Type B pancreatic cell (in vitro differentiated cells): ENCODE results near the gene DAPP1. TPM values are rescaled to one million over a fixed set of nuclear protein-coding genes. Genes with fewer than 3 reads are reported as not detected.
A peak's percentile ranks its signal among the peaks of the same experiment; 100 is the strongest.
"Not testable (repeated sequence)": the region's sequence is repeated elsewhere in the genome, so short reads cannot be mapped to it uniquely, and the experiment has no call there.

Source experiments
- DNase-seq: peaks from one replicate; pipeline ENCODE4 v3.0.0; 2021; ENCODE audit warnings: mixed read lengths; ENCODE audit not compliant: unreplicated experiment; ENCODE audit errors: extremely low spot score
- H3K27ac Mint-ChIP-seq: 2 replicates; pipeline ENCODE4 v1.8.0; 2021; ENCODE audit warnings: mild to moderate bottlenecking, mixed read lengths
- H3K27me3 Mint-ChIP-seq: 2 replicates; pipeline ENCODE4 v1.8.0; 2021; ENCODE audit warnings: mixed read lengths
- H3K36me3 Mint-ChIP-seq: 2 replicates; pipeline ENCODE4 v1.8.0; 2021; ENCODE audit warnings: mixed read lengths
- H3K4me1 Mint-ChIP-seq: one replicate; pipeline ENCODE4 v1.8.0; 2021; ENCODE audit warnings: mixed read lengths; ENCODE audit not compliant: unreplicated experiment
- H3K4me3 Mint-ChIP-seq: 2 replicates; pipeline ENCODE4 v1.8.0; 2021; ENCODE audit warnings: mild to moderate bottlenecking, mixed read lengths
- H3K9me3 Mint-ChIP-seq: 2 replicates; pipeline ENCODE4 v1.8.0; 2021; ENCODE audit warnings: mixed read lengths
- long read RNA-seq: library from polyadenylated mRNA; unstranded; transcript quantifications from one replicate; pipeline ENCODE4 v2.0.0, GENCODE V29; 2020
- total RNA-seq: library from RNA; stranded (reverse); gene quantifications from 2 replicates; pipeline ENCODE4 v1.2.1, GENCODE V29; 2021; ENCODE audit warnings: low replicate concordance
- TF ChIP-seq, protein P1 (sequence below): fragments of 200-600 bp; sonication (generic); conservative IDR thresholded peaks from 2 replicates; pipeline ENCODE4 v1.5.0; 2021; ENCODE audit warnings: antibody characterized with exemption, mild to moderate bottlenecking

DAPP1 gene, protein sequence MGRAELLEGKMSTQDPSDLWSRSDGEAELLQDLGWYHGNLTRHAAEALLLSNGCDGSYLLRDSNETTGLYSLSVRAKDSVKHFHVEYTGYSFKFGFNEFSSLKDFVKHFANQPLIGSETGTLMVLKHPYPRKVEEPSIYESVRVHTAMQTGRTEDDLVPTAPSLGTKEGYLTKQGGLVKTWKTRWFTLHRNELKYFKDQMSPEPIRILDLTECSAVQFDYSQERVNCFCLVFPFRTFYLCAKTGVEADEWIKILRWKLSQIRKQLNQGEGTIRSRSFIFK
- total RNA-seq, result 10.6 and 41.8 TPM in 2 replicates
- long read RNA-seq, transcript DAPP1-203 (9 exons, 1,440 nt), result major isoform, 305 of 342 reads
- long read RNA-seq, partial matches to known transcripts, result 10 of 342 reads
- long read RNA-seq, other reads (novel, unspliced or antisense), result 24 of 342 reads

DNA sequence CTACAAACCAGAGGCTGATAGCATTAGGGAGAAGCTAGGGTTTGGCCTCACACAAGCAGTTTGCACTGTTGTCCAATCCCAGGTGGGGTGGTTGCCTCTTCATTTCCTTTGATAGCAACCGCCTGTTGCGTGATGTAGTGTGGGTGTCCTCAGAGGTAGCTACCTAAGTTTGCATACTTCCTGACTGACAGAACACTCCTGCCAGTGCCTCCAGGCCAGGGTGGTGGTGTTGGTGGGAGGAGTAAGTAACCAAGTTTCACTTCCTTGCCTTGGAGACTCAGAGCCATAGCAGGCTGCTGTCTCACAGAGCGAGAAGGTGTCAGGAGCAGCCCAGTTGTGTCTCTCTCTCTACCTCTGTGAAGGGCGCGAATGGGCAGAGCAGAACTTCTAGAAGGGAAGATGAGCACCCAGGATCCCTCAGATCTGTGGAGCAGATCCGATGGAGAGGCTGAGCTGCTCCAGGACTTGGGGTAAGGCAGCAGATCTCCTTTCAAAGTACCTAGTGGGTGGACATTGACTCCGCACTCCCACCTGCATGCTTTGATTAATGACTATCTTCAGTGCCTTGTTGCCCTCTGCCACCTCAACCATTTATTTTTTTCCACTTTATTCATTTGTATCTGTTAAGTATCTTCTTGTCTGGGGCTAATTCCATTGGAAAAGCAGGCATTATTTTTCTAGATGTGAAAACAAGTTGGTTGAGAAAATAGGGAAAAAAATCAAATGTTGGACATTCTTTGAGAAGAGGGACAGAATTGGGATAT, at the start of gene DAPP1:
TSS of gene DAPP1 (plus strand) at position 283 of the 764 bp plus-strand sequence. CDS start at position 370, 87 bp downstream.
- H3K36me3 Mint-ChIP-seq, result no peaks in the 10 kb centered on the region
- H3K27me3 Mint-ChIP-seq, result no peaks in the 10 kb centered on the region
- peak within 1 kb of the TSS; percentile 84 for H3K27ac Mint-ChIP-seq
- H3K4me3 Mint-ChIP-seq, result peak within 1 kb of the TSS; percentile 84
- no peaks in the 10 kb centered on the region for H3K9me3 Mint-ChIP-seq
- TF ChIP-seq, protein P1, sequence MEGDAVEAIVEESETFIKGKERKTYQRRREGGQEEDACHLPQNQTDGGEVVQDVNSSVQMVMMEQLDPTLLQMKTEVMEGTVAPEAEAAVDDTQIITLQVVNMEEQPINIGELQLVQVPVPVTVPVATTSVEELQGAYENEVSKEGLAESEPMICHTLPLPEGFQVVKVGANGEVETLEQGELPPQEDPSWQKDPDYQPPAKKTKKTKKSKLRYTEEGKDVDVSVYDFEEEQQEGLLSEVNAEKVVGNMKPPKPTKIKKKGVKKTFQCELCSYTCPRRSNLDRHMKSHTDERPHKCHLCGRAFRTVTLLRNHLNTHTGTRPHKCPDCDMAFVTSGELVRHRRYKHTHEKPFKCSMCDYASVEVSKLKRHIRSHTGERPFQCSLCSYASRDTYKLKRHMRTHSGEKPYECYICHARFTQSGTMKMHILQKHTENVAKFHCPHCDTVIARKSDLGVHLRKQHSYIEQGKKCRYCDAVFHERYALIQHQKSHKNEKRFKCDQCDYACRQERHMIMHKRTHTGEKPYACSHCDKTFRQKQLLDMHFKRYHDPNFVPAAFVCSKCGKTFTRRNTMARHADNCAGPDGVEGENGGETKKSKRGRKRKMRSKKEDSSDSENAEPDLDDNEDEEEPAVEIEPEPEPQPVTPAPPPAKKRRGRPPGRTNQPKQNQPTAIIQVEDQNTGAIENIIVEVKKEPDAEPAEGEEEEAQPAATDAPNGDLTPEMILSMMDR, result no peak
- H3K4me1 Mint-ChIP-seq, result no peaks in the 10 kb centered on the region
- DNase-seq, result no peak

DNA sequence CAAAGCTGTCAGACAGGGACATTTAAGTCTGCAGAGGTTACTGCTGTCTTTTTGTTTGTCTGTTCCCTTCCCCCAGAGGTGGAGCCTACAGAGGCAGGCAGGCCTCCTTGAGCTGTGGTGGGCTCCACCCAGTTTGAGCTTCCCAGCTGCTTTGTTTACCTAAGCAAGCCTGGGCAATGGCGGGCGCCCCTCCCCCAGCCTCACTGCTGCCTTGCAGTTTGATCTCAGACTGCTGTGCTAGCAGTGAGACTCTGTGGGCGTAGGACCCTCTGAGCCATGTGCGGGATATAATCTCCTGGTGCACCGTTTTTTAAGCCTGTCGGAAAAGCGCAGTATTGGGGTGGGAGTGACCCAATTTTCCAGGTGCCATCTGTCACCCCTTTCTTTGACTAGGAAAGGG, 45.8 kb upstream of the DAPP1 start:
- H3K27me3 Mint-ChIP-seq, H3K4me1 Mint-ChIP-seq, H3K36me3 Mint-ChIP-seq, H3K9me3 Mint-ChIP-seq, H3K4me3 Mint-ChIP-seq, H3K27ac Mint-ChIP-seq, DNase-seq: not testable (repeated sequence)

DNA sequence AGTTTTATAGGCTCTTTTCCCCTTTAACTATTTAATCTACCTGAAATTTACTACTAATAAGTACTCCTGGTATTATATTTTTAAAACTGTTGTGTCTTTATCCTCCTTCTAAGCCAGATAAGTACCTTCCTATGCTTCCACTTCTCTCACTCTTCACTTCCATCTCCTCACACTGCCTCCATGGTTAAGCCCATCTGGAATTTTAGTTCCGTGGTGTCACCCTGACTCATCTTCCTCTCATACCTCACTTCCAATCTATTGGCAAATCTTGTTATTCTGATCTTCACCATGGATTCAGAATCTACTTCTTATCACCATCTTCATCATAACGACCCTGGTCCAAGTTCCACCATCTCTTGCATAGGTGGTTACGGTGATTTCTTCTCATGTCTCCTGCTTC, 32.7 kb upstream of the DAPP1 start:
- Mint-ChIP-seq H3K27ac (no peak overlapping the region), H3K4me3 (no peak overlapping the region), H3K9me3 (no peaks in the 10 kb centered on the region), H3K4me1 (no peaks in the 10 kb centered on the region), H3K27me3 (no peaks in the 10 kb centered on the region), H3K36me3 (no peaks in the 10 kb centered on the region)
- TF ChIP-seq, protein P1, result no peak
- no peak for DNase-seq

DNA sequence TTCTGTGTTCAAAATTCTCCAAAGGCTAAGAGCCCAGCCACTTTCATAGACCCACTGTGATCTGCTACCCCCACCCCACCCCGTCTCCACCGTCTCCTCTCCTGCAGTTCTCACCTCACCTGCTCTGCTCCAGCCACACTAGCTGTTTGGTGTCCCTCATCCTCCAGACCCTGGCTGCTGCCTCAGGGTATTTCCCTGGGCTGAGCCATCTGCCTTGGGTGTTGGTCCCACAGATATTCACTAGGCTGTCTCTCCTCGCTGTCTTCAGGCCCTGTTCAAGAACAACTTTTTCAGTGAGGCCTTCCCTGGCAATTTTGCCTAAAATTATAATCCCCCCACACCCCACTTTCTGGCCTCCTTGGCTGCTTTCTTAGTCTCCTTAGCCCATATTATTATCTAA, 31.8 kb upstream of the DAPP1 start:
- TF ChIP-seq, protein P1, result no peak
- Mint-ChIP-seq H3K27me3 (peaks cover 5% of the 10 kb centered on the region), H3K27ac (no peak overlapping the region)

DNA sequence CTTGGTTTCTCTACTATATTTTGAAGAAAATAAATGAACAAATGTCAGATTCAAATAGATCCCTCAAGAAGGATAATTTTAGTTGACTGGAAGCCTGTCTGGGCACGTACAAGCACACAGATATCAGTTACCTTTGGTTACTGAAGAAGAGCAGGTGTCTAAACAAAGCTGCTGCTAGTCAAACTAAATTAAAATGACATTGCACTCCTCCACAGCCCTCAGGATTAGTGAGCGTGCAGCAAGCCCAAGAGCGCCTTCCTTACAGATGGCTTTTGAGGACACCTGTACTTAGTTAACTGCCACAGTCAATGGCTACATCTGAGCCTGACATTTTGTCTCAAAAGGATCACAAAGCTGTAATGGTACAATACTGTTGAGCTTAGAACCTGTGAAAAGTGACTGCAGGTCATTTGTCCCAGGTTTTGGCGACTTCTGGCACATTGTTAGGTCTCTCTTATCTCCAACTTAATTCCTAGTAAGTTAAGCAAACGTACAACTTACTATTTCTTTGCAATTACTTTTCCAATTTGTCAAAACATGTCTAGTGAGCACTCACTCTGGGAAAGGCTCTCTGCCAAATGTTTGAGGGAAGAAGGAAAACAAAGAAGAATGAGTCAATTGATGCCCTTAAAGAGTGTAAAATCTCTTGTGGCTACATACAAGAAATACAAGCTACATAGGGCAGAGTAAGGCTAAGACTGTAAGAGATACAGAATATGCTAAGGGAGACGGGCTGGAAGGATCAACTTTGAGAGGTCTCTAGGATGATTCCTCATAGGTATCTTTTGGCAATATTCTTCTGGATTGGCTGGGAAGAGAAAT, 25.6 kb upstream of the DAPP1 start:
- Mint-ChIP-seq H3K27me3 (peaks cover 5% of the 10 kb centered on the region), H3K9me3 (no peaks in the 10 kb centered on the region), H3K4me3 (no peak overlapping the region), H3K36me3 (no peaks in the 10 kb centered on the region), H3K27ac (no peak overlapping the region), H3K4me1 (no peaks in the 10 kb centered on the region)
- TF ChIP-seq, protein P1, result no peak
- no peak for DNase-seq

More for the DNA sequence above, 31.8 kb upstream of the DAPP1 start:
- Mint-ChIP-seq H3K36me3 (no peaks in the 10 kb centered on the region), H3K4me1 (no peaks in the 10 kb centered on the region), H3K9me3 (no peaks in the 10 kb centered on the region), H3K4me3 (no peak overlapping the region)
- no peak for DNase-seq
